Measurements from ENCODE around the gene MCM9. TPM values are rescaled to one million over a fixed set of nuclear protein-coding genes. Genes with fewer than 3 reads are reported as not detected.

The MCM9 gene
- total RNA-seq, 4 donors from 2014 or later = 17.3 to 38.8 (median 23.0) TPM

DNA sequence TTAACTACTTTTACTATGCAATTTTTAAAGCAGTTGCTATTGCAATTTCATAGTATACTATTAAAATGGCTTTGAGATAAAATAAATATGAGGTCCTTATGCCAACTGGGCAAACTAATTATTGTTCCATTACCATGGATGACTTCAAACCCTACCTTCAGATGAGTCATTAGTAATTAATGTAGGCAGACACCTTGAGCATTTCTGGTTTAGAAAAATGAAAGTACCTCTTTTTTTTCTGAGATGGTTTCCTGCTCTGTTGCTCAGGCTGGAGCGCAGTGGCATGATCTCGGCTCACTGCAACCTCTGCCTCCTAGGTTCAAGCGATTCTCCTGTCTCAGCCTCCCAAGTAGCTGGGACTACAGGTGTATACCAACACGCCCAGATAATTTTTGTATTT lies 29.1 kb downstream of the MCM9 start:
- H3K36me3 ChIP-seq = peaks cover 0 to 71% (median 0%) of the 10 kb centered on the region in 3 donors
- no peak overlapping the region for H3K27ac ChIP-seq
- DNase-seq = no peak
- no peaks in the 10 kb centered on the region for H3K27me3 ChIP-seq
- TF ChIP-seq POLR2A (IDR thresholded peaks at IDR 0.05) = no peak
- TF ChIP-seq, protein P1, sequence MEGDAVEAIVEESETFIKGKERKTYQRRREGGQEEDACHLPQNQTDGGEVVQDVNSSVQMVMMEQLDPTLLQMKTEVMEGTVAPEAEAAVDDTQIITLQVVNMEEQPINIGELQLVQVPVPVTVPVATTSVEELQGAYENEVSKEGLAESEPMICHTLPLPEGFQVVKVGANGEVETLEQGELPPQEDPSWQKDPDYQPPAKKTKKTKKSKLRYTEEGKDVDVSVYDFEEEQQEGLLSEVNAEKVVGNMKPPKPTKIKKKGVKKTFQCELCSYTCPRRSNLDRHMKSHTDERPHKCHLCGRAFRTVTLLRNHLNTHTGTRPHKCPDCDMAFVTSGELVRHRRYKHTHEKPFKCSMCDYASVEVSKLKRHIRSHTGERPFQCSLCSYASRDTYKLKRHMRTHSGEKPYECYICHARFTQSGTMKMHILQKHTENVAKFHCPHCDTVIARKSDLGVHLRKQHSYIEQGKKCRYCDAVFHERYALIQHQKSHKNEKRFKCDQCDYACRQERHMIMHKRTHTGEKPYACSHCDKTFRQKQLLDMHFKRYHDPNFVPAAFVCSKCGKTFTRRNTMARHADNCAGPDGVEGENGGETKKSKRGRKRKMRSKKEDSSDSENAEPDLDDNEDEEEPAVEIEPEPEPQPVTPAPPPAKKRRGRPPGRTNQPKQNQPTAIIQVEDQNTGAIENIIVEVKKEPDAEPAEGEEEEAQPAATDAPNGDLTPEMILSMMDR (IDR thresholded peaks at IDR 0.05) = no peak
- H3K4me3 ChIP-seq = no peak overlapping the region
- H3K9me3 ChIP-seq = no peaks in the 10 kb centered on the region
- H3K4me1 ChIP-seq = no peaks in the 10 kb centered on the region

DNA sequence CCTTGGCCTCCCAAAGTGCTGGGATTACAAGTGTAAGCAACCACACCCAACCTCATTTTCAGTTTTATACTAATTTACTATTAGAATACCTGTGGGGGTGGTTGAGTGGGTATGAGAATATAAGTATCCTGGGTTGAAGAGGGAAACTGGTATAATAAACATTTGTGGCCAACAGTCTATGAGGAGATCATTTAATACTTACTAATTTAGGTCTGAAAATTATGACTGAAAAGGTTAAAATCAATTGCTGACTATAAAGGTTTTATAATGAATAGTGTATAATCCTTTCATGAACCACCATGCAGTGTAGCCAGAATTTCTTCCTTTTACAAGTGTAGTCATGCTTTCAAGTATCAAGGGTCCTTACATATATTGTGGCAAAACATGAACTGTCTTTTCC lies 29.9 kb downstream of the MCM9 start:
- no peaks in the 10 kb centered on the region for H3K9me3 ChIP-seq
- H3K27ac ChIP-seq = no peak overlapping the region
- H3K36me3 ChIP-seq = peaks cover 0 to 65% (median 0%) of the 10 kb centered on the region in 3 donors
- TF ChIP-seq POLR2A (IDR thresholded peaks at IDR 0.05) = no peak
- TF ChIP-seq, protein P1 (IDR thresholded peaks at IDR 0.05) = no peak
- H3K4me1 ChIP-seq = peaks cover 0 to 4% (median 0%) of the 10 kb centered on the region in 4 donors
- no peak for DNase-seq
- H3K4me3 ChIP-seq = no peak overlapping the region
- no peaks in the 10 kb centered on the region for H3K27me3 ChIP-seq

DNA sequence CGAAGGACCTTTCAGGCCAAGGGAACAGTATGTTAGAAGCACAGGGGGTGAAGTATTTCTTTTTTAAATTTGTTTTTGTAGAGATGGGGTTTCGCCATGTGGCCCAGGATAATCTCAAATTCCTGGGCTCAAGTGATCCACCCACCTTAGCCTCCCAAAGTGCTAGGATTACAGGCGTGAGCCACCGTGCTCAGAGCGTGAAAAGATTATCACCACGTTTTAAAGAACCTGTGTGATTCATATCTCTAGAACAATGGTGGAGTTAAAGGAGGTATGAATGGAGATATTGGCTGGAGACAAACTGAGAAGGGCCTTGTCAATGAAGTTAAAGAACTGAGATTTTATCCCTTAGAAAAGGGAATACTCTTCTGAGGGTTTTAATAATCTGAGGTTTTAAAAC lies 31.3 kb downstream of the MCM9 start:
- no peak overlapping the region for H3K4me3 ChIP-seq
- DNase-seq = no peak
- peaks cover 0 to 4% (median 0%) of the 10 kb centered on the region in 4 donors for H3K4me1 ChIP-seq
- no peaks in the 10 kb centered on the region for H3K27me3 ChIP-seq
- TF ChIP-seq, protein P1 (IDR thresholded peaks at IDR 0.05) = no peak
- TF ChIP-seq POLR2A (IDR thresholded peaks at IDR 0.05) = no peak
- H3K9me3 ChIP-seq = no peaks in the 10 kb centered on the region
- H3K27ac ChIP-seq = no peak overlapping the region
- H3K36me3 ChIP-seq = peaks cover 0 to 52% (median 0%) of the 10 kb centered on the region in 3 donors

DNA sequence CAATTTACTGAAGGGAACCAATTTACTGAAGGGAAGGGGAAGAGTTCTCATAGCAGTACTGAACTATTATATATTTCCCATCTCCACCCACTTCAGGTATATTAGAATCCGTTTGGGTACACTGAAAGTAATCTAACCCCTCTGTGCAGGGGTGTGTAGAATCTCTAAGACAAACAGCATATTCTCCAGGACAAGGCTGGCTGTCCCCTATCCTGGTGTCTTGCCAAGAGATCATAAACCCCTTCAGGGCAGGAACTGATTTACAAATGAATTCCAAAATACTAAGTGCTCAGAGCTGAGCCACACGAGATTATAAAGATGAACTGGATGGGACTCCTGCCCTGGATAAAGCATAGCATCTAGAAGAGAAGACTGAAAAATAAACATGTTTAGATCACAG lies 31.8 kb downstream of the MCM9 start:
- no peak overlapping the region for H3K27ac ChIP-seq
- TF ChIP-seq, protein P1 (IDR thresholded peaks at IDR 0.05) = no peak
- TF ChIP-seq POLR2A (IDR thresholded peaks at IDR 0.05) = no peak
- DNase-seq = no peak

DNA sequence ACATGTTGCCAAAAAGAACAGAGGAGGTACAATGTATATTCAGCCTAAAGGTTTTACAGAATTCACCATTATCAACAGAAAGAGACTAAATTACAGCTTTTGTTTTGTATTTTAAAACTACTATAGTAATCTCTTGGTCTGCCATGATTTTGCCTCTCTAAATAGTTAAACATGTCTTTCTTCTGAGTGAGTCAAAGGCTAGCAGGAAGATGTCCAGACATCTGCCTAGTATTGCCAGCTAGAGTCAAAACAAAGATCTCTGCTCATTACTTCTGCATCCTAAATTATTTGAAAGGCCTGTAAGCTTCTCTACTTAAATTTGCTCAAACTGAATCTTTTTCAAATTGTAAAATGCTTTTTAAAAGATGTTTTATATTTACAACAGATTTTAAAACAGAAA lies 32.2 kb downstream of the MCM9 start:
- TF ChIP-seq POLR2A (IDR thresholded peaks at IDR 0.05) = no peak
- TF ChIP-seq, protein P1 (IDR thresholded peaks at IDR 0.05) = no peak
- no peak for DNase-seq
- Histone ChIP-seq H3K4me3 (no peak overlapping the region), H3K9me3 (no peaks in the 10 kb centered on the region), H3K36me3 (peaks cover 0 to 43% (median 0%) of the 10 kb centered on the region in 3 donors), H3K27ac (no peak overlapping the region), H3K4me1 (peaks cover 0 to 4% (median 0%) of the 10 kb centered on the region in 4 donors), H3K27me3 (no peaks in the 10 kb centered on the region)

More for the DNA sequence above, 31.8 kb downstream of the MCM9 start:
- Histone ChIP-seq H3K4me1 (peaks cover 0 to 4% (median 0%) of the 10 kb centered on the region in 4 donors), H3K27me3 (no peaks in the 10 kb centered on the region), H3K9me3 (no peaks in the 10 kb centered on the region), H3K4me3 (no peak overlapping the region), H3K36me3 (peaks cover 0 to 47% (median 0%) of the 10 kb centered on the region in 3 donors)

DNA sequence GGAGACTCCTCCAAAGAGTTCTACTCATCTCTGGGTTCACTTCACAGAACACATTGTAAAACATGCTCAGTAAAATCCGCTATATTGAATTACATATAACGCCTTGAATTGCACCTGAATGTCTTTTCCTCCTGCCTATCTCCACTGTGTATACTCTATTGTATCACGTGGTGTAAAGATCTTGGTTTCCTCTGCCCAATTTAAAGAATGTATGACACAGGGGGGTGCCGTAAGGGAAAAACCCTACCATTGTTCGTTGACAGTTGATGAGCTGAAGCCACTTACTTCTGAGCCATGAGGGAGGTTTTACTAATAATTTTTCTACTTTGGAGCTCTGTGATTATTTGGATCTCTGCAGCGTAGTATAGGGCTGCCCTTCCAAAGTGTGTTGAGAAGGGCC lies 35.0 kb downstream of the MCM9 start:
- H3K36me3 ChIP-seq = peaks cover 0 to 18% (median 0%) of the 10 kb centered on the region in 3 donors
- DNase-seq = no peak
- H3K27ac ChIP-seq = no peak overlapping the region
- no peaks in the 10 kb centered on the region for H3K27me3 ChIP-seq
- no peak overlapping the region for H3K4me3 ChIP-seq
- H3K4me1 ChIP-seq = peaks cover 0 to 6% (median 5%) of the 10 kb centered on the region in 4 donors
- no peaks in the 10 kb centered on the region for H3K9me3 ChIP-seq
- TF ChIP-seq, protein P1 (IDR thresholded peaks at IDR 0.05) = no peak
- no peak for TF ChIP-seq POLR2A (IDR thresholded peaks at IDR 0.05)

All from Peyer's patch (tissue), 4 donors.